GM18907 (cell line): ENCODE results near the gene INCENP.

Source experiments
- ATAC-seq: cut with Tn5 transposase; IDR thresholded peaks from one replicate; pipeline ENCODE4 v1.9.1; 2021; ENCODE audit warnings: mild to moderate bottlenecking, moderate library complexity; ENCODE audit not compliant: unreplicated experiment

INCENP gene

DNA sequence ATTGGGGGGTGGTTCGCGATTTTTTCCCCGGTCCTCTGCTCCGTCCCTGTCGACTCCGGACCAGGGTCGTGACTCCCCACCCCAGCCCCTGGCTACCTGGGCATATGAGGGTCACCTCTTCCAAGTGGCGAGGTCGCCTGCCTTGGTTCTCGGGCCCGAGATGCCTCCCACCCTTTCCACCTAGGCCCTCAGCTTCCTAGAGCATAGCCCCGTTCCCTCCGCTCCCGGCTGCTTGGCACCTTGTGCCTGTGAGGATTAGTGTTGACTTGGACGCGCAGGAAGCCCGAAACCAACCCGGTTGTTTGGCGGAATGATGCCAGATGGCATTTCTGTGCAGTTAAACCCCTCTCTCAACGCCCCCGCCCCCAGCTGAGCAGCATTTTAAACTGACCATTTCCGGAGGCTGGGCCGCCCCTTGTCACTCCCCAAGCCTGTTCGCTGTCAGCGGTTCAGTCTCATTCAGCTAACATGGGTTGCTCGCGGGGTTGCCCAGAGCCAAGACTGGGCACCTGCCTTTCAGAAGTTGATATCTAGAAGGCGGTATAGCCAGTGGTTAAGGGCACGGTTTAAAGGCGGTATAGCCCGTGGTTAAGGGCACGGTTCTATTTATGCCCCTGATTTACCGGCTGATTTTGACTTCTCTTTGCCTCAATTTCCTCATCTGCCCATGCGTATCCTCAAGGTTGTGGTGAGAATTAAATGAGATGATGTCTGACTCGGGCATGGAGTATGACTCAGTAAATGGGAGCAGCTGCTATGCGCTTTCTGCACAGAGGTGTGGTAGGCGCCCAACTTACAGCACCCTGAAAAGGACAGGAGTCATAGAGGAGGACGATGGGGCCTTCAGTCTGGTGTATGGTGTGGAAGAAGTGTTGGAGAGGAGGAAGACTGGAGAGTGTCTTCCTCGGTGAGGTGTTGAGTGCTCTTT lies 639 bp downstream of the INCENP start:
- peak; percentile 35 for ATAC-seq

DNA sequence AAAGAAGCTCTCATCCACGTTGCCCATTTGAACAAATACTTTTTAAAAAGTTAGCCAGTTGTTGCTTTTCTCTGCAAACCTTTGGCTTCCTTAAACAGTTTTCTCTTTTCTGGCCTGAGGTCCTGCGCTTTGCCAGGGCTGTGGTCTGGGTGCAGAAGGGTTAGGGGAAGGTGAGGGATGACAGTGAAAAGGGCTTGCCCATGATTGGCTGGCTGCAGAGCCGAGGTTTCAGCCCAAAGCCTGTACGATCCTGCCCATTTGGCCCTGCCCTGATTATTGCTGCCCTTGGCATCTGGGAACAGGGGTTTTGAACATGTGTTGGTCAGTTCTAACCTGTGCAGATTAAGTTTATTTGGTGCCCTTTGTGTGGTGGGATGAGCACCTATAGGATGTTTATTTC lies 1.5 kb downstream of the INCENP start:
- ATAC-seq: no peak

DNA sequence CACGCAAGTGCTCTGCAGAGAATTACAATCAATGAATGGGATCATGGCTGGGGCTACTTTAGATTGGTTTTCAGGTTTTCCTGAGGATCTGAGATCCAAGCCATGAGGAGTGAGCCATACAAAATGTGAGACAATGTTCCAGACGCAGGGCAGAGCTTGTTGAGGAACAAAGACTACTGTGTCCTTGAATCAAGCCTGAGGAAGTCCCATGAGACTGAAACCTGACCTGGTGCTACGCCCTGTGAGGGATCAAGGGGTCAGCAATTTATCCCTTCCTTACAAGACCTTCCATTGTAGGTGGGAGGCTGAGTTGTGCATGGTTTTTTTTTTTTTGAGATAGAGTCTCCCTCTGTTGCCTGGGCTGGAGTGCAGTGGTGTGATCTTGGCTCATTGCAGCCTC lies 2.1 kb downstream of the INCENP start:
- no peak for ATAC-seq

DNA sequence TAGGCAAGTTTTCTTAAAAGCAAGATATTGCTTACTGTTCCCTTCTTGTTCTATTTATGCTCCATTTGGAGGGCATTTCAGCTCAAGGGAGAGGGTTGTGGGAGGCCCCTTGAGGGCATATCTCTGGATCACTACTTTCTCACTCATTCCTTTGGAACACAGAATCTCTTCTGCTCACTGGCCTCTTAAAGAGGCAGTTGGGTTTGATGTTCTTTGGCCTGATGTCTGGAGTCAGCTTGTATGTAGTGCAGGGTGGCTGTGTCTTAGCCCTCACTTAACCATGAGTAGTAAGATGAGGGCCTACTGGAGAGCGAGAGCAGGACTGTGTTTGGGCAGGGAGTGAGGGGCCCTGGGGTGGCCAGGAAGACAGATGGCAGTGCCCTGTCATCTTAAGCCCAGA lies 3.6 kb downstream of the INCENP start:
- ATAC-seq: no peak

DNA sequence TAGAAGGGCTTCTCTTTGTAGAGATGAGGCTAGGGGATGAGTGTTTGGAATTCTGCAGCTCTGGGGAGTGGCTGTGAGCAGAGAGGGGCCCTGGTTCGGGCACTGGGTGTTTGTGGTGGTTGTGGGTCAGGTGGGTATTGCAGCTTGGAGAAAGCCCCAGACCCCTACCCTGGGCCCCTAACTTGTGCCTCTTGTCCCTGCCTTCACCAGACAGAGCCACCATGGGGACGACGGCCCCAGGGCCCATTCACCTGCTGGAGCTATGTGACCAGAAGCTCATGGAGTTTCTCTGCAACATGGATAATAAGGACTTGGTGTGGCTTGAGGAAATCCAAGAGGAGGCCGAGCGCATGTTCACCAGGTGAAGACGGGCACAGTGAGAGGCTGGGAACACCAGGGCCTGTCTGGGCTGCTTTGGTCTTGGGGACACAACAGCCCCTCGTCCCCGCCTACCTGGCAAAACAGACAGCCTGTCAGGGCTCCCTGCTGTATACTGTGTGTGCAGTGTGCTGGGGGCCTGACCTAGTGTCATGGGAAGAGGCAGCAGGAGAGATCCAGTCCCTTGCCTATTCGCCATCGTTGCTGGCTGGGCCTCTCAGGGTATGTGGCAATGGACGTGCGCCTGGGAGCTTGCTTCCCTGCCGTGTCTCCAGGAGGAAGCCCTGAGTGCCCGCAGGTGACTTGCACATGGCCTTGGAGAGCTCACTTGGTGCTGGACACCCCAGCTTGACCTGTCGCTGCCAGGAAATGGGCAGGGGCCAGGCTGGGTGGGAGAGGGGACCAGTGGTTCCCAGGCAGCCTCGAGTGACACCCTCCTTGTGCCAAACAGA lies 4.3 kb downstream of the INCENP start:
- ATAC-seq: no peak

DNA sequence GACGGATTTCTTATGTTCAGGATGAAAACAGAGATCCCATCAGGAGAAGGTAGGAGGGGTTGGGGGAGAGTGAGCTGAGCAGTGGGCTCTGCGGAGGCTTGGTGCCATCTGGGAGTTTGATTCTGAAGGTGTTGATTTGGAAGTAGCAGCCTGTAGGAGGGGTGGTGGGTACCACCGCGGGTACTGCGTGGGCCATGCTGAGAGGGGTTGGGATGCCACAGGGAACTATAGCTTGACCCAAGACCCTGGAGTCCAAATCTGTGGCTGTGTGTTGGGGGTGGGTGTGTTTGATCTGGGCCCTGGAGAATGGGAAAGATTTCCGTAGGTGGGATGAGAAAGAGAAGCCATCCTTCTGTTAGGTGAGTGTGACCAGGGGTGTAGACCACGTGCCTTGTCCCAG lies 5.0 kb downstream of the INCENP start:
- no peak for ATAC-seq

DNA sequence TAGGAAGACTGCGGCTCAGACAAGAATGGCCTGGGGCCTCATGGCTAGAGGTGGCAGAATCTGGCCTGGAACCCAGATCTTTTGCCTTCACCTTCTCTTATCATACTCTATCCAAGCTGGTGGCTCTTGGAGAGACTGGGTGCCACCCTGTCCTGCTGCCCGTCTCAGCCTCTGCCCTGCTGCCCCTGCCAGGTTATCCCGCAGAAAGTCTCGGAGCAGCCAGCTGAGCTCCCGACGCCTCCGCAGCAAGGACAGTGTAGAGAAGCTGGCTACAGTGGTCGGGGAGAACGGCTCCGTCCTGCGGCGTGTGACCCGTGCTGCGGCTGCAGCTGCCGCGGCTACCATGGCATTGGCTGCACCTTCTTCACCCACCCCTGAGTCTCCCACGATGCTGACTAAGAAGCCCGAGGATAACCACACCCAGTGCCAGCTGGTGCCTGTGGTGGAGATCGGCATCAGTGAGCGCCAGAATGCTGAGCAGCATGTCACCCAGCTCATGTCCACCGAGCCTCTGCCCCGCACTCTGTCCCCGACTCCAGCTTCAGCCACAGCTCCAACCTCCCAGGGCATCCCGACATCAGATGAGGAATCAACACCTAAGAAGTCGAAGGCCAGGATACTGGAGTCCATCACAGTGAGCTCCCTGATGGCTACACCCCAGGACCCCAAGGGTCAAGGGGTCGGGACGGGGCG lies 5.9 kb downstream of the INCENP start:
- no peak for ATAC-seq

DNA sequence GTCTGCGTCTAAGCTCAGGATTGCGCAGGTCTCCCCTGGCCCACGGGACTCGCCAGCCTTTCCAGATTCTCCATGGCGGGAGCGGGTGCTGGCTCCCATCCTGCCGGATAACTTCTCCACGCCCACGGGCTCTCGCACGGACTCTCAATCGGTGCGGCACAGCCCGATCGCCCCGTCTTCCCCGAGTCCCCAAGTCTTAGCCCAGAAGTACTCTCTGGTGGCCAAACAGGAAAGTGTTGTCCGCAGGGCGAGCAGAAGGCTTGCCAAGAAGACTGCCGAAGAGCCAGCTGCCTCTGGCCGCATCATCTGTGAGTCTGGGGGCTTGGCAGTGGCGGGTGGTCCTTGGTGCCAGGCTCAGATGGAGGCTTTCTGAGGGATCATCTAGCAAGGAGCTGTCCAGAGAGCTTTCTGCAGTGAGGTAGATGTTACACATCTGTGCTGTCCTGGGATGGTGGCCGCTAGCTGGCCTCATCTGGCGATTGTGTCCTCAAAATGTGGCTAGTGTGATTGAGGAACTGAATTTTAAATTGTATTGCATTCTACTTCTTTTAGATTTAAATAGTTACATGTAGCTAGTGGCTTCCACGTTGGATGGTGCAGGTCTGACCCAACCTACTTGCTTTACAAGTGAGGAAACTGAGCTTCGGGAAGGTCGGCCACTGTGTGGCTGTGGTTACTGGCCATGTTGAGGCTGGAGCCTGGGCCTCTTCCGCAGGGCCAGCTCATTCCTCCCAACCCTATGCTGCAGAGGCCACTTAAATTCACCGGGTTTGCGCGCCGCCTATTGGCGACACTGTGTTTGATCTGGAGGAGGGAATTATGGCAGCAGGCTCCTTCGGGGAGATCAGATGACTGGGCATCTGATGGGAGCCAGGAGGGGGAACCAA lies 6.7 kb downstream of the INCENP start:
- ATAC-seq: no peak

DNA sequence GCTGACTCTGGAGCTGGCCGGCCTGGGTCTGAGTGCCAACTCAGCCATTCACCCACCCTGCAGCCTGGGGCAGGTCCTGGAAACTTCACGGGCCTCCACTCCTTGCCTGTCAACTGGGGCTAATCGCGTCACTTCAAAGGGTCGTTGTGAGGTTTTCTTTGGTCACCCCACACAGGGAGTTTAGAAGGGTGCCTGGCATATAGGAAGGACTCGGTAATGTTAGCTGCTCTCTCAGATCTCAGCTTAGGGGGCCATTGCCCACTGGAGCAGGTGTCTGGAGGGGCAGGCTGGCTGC lies 7.3 kb downstream of the INCENP start:
- ATAC-seq: no peak

DNA sequence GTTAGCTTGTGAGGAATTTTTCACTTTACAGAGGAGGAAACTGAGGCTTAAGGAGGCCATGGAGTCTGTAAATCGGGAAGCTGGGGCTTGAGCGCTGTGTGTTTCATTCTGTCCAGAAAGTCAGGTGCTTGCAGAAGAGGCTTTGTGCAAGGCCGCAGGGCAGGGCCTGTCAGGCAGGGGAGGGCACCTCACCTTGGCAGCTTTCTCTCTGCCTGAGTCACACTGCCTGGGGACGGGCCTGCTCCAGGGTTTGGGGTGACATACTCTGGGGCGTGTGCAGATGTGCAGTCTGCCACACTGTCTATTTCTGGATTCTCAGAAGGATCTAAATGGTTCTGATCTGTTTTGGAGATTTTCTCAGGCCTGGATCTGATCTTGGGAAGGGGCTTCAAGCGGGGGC lies 8.4 kb downstream of the INCENP start:
- no peak for ATAC-seq

DNA sequence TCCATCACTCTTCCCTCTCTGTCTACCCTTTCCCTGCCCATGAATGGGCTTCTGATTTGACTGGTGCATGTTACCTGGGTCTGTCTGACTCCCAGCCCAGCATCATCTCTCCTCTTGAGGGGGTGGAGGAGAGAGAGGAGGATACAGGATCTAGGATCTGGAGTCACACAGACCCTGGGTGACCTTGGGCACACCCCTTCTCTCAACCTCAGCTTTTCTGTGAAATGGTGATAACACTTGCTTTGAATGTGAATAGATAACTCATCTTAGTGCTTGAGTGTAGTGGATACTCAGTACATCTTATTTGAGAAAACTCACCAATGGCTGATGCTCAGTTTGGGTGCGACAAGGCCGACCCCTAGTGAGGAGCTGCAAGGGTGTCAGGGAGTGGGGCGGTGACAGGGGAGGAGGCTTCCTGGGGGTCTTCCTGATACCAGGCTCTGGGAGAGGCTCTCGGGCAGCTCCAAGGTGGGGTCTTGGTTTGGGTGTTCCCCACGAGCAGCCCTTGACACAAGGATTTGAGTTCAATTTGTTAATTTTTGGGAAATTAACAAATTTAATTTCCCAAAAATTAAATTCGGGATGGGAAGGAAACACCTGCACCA lies 9.0 kb downstream of the INCENP start:
- ATAC-seq: no peak

DNA sequence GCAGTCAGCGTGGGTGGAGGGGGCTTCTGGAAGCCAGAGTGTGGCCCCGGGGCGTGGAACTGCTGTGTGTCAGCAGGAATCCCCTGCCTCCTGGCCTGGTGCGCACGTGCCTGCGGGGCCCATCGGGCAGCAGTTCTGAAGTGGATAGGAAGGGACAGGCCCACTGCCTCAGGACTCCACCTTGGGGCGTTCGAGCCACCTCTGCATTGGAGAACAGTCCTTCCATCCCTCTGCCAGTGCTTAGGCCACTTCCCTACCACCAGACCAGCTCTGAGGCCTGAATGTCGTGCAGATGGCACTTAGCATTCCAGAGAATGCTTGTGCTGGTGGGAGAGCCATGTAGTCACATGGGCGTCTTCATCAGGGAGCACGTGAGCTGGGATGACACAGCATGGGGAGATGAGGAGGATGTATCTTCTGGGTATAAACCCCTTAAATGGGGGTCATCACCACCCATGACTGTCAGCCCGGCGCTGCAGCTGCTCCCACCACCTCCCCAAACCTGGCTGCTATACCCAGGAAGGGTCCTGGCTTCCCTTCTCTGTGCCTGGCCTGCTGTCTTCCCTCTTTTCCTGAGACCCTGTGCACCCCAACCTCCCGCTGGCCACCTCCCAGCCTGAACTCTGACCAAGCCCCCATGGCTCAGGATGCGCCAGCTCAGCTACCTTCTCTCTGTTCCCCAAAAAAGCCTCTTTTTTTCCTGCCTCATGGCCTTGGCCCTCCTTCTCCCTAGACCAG lies 9.7 kb downstream of the INCENP start:
- ATAC-seq: no peak

DNA sequence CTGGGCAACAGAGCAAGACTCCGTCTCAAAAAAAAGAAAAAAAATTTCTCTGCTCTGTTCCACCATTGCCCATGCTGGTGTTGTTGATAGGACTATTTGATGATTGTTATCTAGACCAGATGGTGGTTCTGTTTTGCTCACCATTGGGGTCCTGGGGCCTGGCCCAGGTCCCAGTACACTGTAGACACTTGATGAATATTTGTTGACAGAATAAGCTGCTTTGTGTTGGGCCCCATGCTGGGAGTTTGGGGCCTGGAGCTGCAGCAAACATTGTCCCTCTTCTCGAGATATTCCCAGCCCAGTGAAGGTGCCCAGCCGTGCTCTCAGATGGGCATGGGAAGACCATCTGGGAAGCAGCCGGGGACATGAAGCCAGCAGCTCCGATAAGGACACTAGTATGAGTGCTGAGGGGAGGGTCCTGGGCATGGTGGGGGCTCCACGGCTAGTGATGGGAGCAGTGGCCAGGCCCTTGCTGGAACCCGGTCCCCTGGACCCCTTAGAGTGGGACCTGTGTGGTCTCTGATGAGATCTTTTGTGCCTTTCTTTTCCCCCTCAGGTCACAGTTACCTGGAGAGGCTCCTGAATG lies 13.6 kb downstream of the INCENP start:
- no peak for ATAC-seq

DNA sequence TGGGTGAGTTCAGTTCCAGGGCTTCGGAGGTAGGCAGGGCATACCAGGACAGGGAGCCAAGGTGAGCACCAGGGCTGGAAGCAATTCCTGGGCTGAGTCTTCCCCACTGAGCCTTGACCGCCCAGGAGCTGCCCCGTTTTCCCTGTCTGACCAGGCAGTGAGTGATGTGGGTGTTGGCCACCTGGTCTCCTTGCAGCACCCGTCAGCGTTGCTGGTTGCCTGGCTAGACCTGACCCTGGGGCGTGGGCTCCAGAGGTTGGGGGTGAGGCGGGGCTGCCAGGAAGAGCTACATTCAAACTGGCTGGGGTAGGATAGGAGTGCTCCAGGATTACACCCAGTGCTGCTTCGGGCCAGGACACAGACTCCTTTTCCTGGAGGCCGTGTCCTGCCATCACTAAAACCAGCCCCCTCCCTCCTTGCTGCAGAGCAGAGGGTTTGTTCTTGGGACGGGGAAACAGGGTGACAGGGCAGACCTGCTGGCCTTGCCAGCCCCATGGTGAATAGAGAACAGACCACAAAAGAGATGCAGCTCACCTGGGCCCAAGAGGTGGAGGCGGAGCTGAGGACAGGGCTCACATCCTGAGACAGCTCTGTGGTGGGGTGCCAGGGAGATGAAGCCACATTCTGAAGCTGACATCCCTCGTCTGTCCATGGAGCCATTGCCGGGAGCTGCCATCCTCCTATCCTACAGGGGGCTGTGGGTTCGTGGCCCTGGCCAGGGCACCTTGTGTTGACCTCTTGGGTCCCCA lies 14.2 kb downstream of the INCENP start:
- ATAC-seq: no peak

DNA sequence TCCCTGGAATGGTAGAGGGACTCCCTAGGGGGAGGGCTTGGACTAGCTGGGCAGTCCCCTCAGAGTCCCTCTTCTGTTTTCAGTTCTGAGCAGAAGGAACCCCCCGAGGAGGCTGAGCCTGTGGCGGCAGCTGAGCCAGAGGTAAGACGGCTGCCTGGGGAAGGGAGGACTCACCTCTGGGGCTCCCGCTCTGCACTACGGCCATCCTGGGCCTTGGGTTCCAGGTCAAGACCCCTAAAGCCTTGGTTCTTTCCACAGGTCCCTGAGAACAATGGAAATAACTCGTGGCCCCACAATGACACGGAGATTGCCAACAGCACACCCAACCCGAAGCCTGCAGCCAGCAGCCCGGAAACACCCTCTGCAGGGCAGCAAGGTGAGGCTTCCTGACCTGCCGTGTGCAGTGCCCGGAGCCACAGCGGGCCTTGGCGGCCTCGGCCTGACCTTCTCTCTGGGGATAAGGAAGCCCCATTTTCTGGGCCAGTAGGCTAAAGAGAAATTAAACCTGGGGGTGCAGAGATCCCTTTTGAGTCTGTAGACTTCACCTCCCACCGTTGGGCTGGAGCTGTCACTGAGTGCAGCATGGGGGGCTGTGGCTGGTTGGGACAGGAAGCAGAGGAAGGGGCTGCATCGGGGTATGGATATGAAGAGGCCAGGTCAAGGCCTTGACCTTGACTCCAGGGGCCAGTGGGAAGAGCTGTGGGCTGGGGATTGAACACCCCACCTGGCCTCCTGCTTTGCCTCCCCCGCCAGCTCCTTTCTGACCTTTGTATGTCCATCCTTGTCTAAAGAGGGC lies 15.0 kb downstream of the INCENP start:
- no peak for ATAC-seq

DNA sequence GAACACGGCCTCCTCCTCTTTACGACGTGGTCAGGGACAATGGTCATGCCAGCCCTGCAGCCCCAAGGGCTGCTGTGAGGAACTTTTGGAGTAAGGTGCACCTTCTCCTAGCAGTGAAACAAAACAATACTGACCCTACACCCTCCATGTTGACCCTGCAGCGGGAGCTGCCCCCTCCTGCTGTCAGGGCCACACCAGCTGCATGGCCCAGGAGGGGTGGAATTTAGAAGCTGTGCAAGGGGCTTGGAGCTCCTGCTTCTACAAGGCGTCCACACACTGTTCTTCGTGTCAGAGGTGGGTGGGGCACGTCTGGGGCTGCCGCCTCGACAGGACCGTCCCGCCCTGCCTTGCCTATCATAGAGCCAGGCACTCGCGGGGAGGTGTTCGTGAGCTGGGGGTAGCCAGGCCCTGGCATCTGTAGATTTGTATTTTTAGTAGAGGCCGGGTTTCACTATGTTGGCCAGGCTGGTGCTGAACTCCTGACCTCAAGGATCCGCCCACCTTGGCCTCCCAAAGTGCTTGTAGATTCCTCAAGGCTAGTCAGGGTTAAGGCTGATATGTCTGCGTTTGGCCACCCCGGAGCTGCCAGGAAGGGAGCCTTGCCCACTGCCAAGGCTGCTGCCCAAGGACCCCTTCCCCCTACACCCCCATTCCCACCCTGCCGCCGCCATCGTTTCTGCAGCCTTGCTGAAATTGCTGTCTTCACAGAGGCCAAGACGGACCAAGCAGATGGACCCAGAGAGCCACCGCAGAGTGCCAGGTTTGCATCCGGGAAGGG lies 15.9 kb downstream of the INCENP start:
- no peak for ATAC-seq
